ENCODE data around the gene ACAD10.
"Not testable (repeated sequence)": the region's sequence is repeated elsewhere in the genome, so short reads cannot be mapped to it uniquely, and the experiment has no call there.

GRCh38 chr12:111684485-111685198 is 1.2 kb upstream of the ACAD10 start:
- TF ChIP-seq, protein P1, sequence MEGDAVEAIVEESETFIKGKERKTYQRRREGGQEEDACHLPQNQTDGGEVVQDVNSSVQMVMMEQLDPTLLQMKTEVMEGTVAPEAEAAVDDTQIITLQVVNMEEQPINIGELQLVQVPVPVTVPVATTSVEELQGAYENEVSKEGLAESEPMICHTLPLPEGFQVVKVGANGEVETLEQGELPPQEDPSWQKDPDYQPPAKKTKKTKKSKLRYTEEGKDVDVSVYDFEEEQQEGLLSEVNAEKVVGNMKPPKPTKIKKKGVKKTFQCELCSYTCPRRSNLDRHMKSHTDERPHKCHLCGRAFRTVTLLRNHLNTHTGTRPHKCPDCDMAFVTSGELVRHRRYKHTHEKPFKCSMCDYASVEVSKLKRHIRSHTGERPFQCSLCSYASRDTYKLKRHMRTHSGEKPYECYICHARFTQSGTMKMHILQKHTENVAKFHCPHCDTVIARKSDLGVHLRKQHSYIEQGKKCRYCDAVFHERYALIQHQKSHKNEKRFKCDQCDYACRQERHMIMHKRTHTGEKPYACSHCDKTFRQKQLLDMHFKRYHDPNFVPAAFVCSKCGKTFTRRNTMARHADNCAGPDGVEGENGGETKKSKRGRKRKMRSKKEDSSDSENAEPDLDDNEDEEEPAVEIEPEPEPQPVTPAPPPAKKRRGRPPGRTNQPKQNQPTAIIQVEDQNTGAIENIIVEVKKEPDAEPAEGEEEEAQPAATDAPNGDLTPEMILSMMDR (IDR thresholded peaks at IDR 0.05) = not testable (repeated sequence)
- TF ChIP-seq POLR2A (IDR thresholded peaks at IDR 0.05) = not testable (repeated sequence)
